A549 (cell line): ENCODE measurements around the gene TATDN3. TPM values are rescaled to one million over a fixed set of nuclear protein-coding genes. Genes with fewer than 3 reads are reported as not detected.

Experiments used
- ATAC-seq, 2 experiments: fragments of 200-7000 bp in 1 of 2; fragments of >200 bp in 1 of 2; cut with Nextera tagmentation in 1 of 2; cut with Tn5 transposase in 1 of 2; 3 replicates each; pipeline versions ENCODE4 v1.8.0 to v1.9.1; 2018 to 2020; ENCODE audit warnings: mild to moderate bottlenecking in 1 of 2, moderate library complexity in 1 of 2
- CTCF ChIA-PET: fragments of 300-600 bp; sonication (Branson Sonifier 250); formaldehyde crosslinking; extraction: SDS; loops from one replicate; lab custom pipeline; 2021; ENCODE audit warnings: antibody characterized with exemption, inconsistent platforms; lab: Yijun Ruan, JAX
- POLR2A ChIA-PET: fragments of 350-600 bp; formaldehyde crosslinking; extraction: SDS; loops from one replicate; lab custom pipeline; 2021; ENCODE audit warnings: antibody characterized with exemption, inconsistent platforms; lab: Yijun Ruan, JAX
- DNase-seq, 2 experiments: peaks; one replicate each; pipeline versions ENCODE4 v3.0.0 to v3.0.0-alpha.2; 2011 to 2016; ENCODE audit warnings: low read depth in 1 of 2, low spot score in 1 of 2
- FAIRE-seq: peaks from 2 replicates; lab custom pipeline; 2011; peaks lifted over from hg19 to GRCh38; lab: Jason Lieb, UNC
- H3K27ac ChIP-seq, 2 experiments: fragments of >200 bp; sonication (Bioruptor Twin); formaldehyde crosslinking; 3 replicates each; pipeline ENCODE4 v1.5.1; 2016 to 2017
- H3K4me1 ChIP-seq: fragments of >200 bp; sonication (Bioruptor Twin); formaldehyde crosslinking; 3 replicates; pipeline ENCODE4 v1.6.1; 2016
- H3K4me2 ChIP-seq: fragments of >200 bp; sonication (Bioruptor Twin); formaldehyde crosslinking; 3 replicates; pipeline ENCODE4 v1.6.1; 2016
- H3K4me3 ChIP-seq: fragments of >200 bp; sonication (Bioruptor Twin); formaldehyde crosslinking; 3 replicates; pipeline ENCODE4 v1.5.1; 2016
- H3K9me3 ChIP-seq: fragments of >200 bp; sonication (Bioruptor Twin); formaldehyde crosslinking; 3 replicates; pipeline ENCODE4 v1.6.1; 2016
- CEBPB ChIP-seq, 2 experiments: fragments of >200 bp in 1 of 2; sonication (Bioruptor Twin) in 1 of 2; formaldehyde crosslinking in 1 of 2; IDR thresholded peaks; 2 replicates each; pipeline ENCODE4 v1.6.1; 2012 to 2016
- CHD2 ChIP-seq: fragments of 150-350 bp; IDR thresholded peaks from 2 replicates; pipeline ENCODE4 v1.6.1; 2014; ENCODE audit warnings: low read length; ENCODE audit not compliant: partially characterized antibody
- EP300 ChIP-seq, 2 experiments: fragments of >200 bp; sonication (Bioruptor Twin); formaldehyde crosslinking; IDR thresholded peaks; 2 replicates in 1 of 2; 3 replicates in 1 of 2; pipeline ENCODE4 v1.6.1; 2016 to 2017
- FOSL2 ChIP-seq, 2 experiments: fragments of 450-650 bp in 1 of 2; fragments of >200 bp in 1 of 2; sonication (Bioruptor Twin) in 1 of 2; formaldehyde crosslinking; IDR thresholded peaks; 2 replicates each; pipeline versions ENCODE4 v1.5.0 to v1.6.1; 2016 to 2020; ENCODE audit warnings: mild to moderate bottlenecking in 1 of 2, moderate library complexity in 1 of 2
- HEYL ChIP-seq: fragments of 250-450 bp; sonication (Bioruptor Pico); IDR thresholded peaks from 2 replicates; pipeline ENCODE4 v1.8.0; 2021; ENCODE audit warnings: mild to moderate bottlenecking, moderate library complexity
- HOXA7 ChIP-seq: fragments of 250-450 bp; sonication (Bioruptor Pico); IDR thresholded peaks from 2 replicates; pipeline ENCODE4 v1.5.0; 2020; ENCODE audit warnings: mild to moderate bottlenecking, moderate library complexity
- JUNB ChIP-seq: fragments of >200 bp; sonication (Bioruptor Twin); formaldehyde crosslinking; IDR thresholded peaks from 2 replicates; pipeline ENCODE4 v1.6.1; 2016
- KDM1A ChIP-seq: fragments of 200-600 bp; sonication (generic); IDR thresholded peaks from 2 replicates; pipeline ENCODE4 v1.6.1; 2016; ENCODE audit warnings: low read depth, mild to moderate bottlenecking
- KDM5A ChIP-seq: fragments of 200-600 bp; sonication (generic); IDR thresholded peaks from 2 replicates; pipeline ENCODE4 v1.6.1; 2016; ENCODE audit warnings: antibody characterized with exemption, mild to moderate bottlenecking
- MAFK ChIP-seq: fragments of 450-650 bp; IDR thresholded peaks from 2 replicates; pipeline ENCODE4 v1.6.1; 2014; ENCODE audit not compliant: partially characterized antibody
- MAZ ChIP-seq: fragments of 150-350 bp; IDR thresholded peaks from 2 replicates; pipeline ENCODE4 v1.6.1; 2014; ENCODE audit warnings: antibody characterized with exemption, low read depth, low read length, borderline replicate concordance
- POLR2A ChIP-seq: IDR thresholded peaks from 2 replicates; pipeline ENCODE4 v1.6.1; 2012; ENCODE audit warnings: mild to moderate bottlenecking, low read length
- POLR2AphosphoS2 ChIP-seq: conservative IDR thresholded peaks from 2 replicates; pipeline ENCODE4 v1.6.1; 2012; ENCODE audit warnings: low read length, improper control_type of control experiment, inconsistent platforms
- RARB ChIP-seq: fragments of 250-450 bp; sonication (Bioruptor Pico); IDR thresholded peaks from 2 replicates; pipeline ENCODE4 v1.8.0; 2021; ENCODE audit warnings: mild to moderate bottlenecking, moderate library complexity
- RCOR1 ChIP-seq: fragments of 150-350 bp; IDR thresholded peaks from 2 replicates; pipeline ENCODE4 v1.6.1; 2014; ENCODE audit warnings: antibody characterized with exemption, low read length, low read depth
- SMC3 ChIP-seq: fragments of >200 bp; sonication (Bioruptor Twin); formaldehyde crosslinking; IDR thresholded peaks from 3 replicates; pipeline ENCODE4 v1.6.1; 2018; ENCODE audit warnings: inconsistent platforms
- SREBF2 ChIP-seq: fragments of 450-650 bp; IDR thresholded peaks from 2 replicates; pipeline ENCODE4 v1.6.1; 2014; ENCODE audit warnings: mild to moderate bottlenecking, moderate library complexity
- ZC3H11A ChIP-seq: fragments of 450-650 bp; IDR thresholded peaks from 2 replicates; pipeline ENCODE4 v1.6.1; 2014; ENCODE audit warnings: antibody characterized with exemption, mild to moderate bottlenecking
- WGBS: methylation state at CpG from one replicate; pipeline ENCODE4 v1.1.6; 2017; ENCODE audit errors: missing lambda C conversion rate; 5-methylcytosine and 5-hydroxymethylcytosine counted together
- polyA plus RNA-seq, 4 experiments: library from polyadenylated mRNA; depleted of rRNA in 3 of 4; stranded (reverse); fragments of >200 nt; fragmentation: RNase III in 1 of 4; extraction: RNeasy Plus Mini Kit Qiagen cat#74134 plus additional on column Dnase treatment in 1 of 4; gene quantifications; 2 replicates in 3 of 4; 3 replicates in 1 of 4; pipeline ENCODE4 v1.2.3, GENCODE V29; 2011 to 2017
- TF ChIP-seq, protein P1 (sequence below): fragments of 150-350 bp; IDR thresholded peaks from 2 replicates; pipeline ENCODE4 v1.6.1; 2014; ENCODE audit warnings: low read depth, mild to moderate bottlenecking, low read length
- TF ChIP-seq, protein P2 (sequence below): fragments of >200 bp; sonication (Bioruptor Twin); formaldehyde crosslinking; IDR thresholded peaks from 2 replicates; pipeline ENCODE4 v1.6.1; 2016

Gene TATDN3
- polyA plus RNA-seq, 2 of the 4 experiments (the other 2 are of a cell fraction), result 11.1 to 22.6 TPM

- H3K4me1 ChIP-seq, result peaks cover 31% of the 10 kb centered on the region
- TF ChIP-seq, protein P1, sequence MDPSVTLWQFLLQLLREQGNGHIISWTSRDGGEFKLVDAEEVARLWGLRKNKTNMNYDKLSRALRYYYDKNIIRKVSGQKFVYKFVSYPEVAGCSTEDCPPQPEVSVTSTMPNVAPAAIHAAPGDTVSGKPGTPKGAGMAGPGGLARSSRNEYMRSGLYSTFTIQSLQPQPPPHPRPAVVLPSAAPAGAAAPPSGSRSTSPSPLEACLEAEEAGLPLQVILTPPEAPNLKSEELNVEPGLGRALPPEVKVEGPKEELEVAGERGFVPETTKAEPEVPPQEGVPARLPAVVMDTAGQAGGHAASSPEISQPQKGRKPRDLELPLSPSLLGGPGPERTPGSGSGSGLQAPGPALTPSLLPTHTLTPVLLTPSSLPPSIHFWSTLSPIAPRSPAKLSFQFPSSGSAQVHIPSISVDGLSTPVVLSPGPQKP, result no peak
- TF ChIP-seq MAFK (peak; percentile 89), SMC3 (no peak)
- no peak overlapping the region for H3K4me3 ChIP-seq
- FAIRE-seq (no peak), DNase-seq (no peak), ATAC-seq (no peak)
- H3K27ac ChIP-seq, result peak overlapping the region in 1 of 2 experiments; percentile 36; a peak in 1 of 6 replicates
- no peak overlapping the region for H3K4me2 ChIP-seq
- POLR2A ChIA-PET, result interaction anchor here (0.6 kb wide), 1 partner anchor 36 kb away, joined by 8 read pairs; no protein-coding TSS in a partner anchor
- CTCF ChIA-PET, result no interaction called here
- WGBS, result 90% methylated on average over 2 of the region's 2 CpGs
- peaks cover 13% of the 10 kb centered on the region for H3K9me3 ChIP-seq
Measured at GRCh38 chr1:212820969-212821368, 29.3 kb downstream of the TATDN3 start.

- 85% methylated on average over 3 of the region's 3 CpGs for WGBS
- Histone ChIP-seq H3K4me3 (no peak overlapping the region), H3K4me1 (peaks cover 15% of the 10 kb centered on the region; the same call in 1 of the 3 replicates), H3K9me3 (peaks cover 24% of the 10 kb centered on the region), H3K4me2 (no peak overlapping the region), H3K27ac (no peak overlapping the region)
- POLR2A ChIA-PET, result no interaction called here
- no peak for TF ChIP-seq FOSL2 (IDR thresholded peaks at IDR 0.05)
- TF ChIP-seq FOSL2 (CRISPR knock-in tag; IDR thresholded peaks at IDR 0.05), result no peak
- no peak for TF ChIP-seq ZC3H11A
- CTCF ChIA-PET, result interaction anchor here (0.6 to 0.9 kb wide), 2 partner anchors 158 to 763 kb away, joined by 3 to 4 read pairs; no protein-coding TSS in a partner anchor
- no peak for ATAC-seq
- FAIRE-seq, result no peak
- no peak for DNase-seq
Measured at GRCh38 chr1:212822956-212823355, 31.3 kb downstream of the TATDN3 start.

DNA sequence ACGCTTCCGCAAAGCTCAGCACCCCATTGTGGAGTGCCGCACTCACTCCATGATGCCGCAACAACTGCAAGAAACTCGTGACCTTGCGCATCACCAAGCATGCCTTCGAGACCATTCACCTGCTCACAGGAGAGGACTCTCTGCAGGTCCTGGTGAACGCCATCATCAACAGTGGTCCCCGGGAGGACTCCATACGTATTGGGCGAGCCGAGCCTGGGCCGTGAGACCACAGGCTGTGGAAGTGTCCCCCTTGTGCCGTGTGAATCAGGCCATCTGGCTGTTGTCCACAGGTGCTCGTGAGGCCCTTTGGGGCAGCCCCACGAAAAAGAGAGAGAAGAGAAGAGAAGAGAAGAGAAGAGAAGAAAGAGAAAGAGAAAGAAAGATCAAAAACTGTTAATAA is 32.5 kb downstream of the TATDN3 start:
- Histone ChIP-seq H3K4me3 (no peak overlapping the region), H3K9me3 (peaks cover 24% of the 10 kb centered on the region), H3K4me2 (no peak overlapping the region), H3K4me1 (peaks cover 18% of the 10 kb centered on the region; the same call in 1 of the 3 replicates), H3K27ac (no peak overlapping the region)
- TF ChIP-seq RCOR1 (no peak), MAZ (no peak), HEYL (no peak), CHD2 (no peak), CEBPB (IDR thresholded peaks at IDR 0.05) (no peak), POLR2A (no peak), KDM5A (no peak), JUNB (no peak), POLR2AphosphoS2 (no peak), SREBF2 (no peak), RARB (CRISPR knock-in tag) (no peak), EP300 (IDR thresholded peaks at IDR 0.05) (no peak), HOXA7 (CRISPR knock-in tag) (no peak)
- TF ChIP-seq, protein P2, sequence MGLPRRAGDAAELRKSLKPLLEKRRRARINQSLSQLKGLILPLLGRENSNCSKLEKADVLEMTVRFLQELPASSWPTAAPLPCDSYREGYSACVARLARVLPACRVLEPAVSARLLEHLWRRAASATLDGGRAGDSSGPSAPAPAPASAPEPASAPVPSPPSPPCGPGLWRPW, result no peak
- no peak for DNase-seq
- POLR2A ChIA-PET, result no interaction called here
- ATAC-seq, result no peak
- WGBS, result 85% methylated on average over 16 of the region's 16 CpGs
- CTCF ChIA-PET, result interaction anchor here (0.9 kb wide), 1 partner anchor 159 kb away, joined by 4 read pairs; no protein-coding TSS in a partner anchor
- no peak for FAIRE-seq

GRCh38 chr1:212825798-212826452 is 34.2 kb downstream of the TATDN3 start:
- Histone ChIP-seq H3K4me1 (peaks cover 8% of the 10 kb centered on the region; the same call in 1 of the 3 replicates), H3K4me3 (no peak overlapping the region), H3K27ac (no peak overlapping the region), H3K9me3 (peaks cover 24% of the 10 kb centered on the region), H3K4me2 (no peak overlapping the region)
- WGBS, result 81% methylated on average over 6 of the region's 6 CpGs
- FAIRE-seq, result no peak
- DNase-seq, result no peak
- ATAC-seq, result no peak
- ChIA-PET CTCF (interaction anchor here (0.6 to 1.2 kb wide), 3 partner anchors 10 to 161 kb away, joined by 3 to 6 read pairs (median 3); no protein-coding TSS in a partner anchor), POLR2A (no interaction called here)
- no peak for TF ChIP-seq KDM1A
